Kidney tubule cell (primary cell): ENCODE results near the gene SH2D6.
"Not testable (repeated sequence)": the region's sequence is repeated elsewhere in the genome, so short reads cannot be mapped to it uniquely, and the experiment has no call there.

Source experiments
- DNase-seq: peaks from one replicate; pipeline ENCODE4 v3.0.0-alpha.2; 2018; ENCODE audit warnings: low spot score

SH2D6 gene

DNA sequence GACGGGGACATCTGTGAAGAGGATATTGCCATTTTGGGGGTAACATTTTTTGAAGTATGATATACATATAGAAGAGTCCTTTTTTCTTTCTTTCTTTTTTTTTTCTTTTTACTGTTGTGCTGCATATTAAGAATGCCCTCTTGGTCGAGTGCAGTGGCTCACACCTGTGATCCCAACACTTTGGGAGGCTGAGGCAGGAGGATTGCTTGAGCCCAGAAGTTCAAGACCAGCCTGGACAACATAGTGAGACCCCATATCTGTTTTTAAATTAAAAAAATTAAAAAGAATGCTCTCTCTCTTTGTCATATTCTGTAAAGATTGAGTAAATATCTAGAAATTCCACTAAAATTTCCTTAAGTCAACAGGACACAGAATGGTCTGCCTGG lies 3.6 kb downstream of the SH2D6 start:
- no peak for DNase-seq

DNA sequence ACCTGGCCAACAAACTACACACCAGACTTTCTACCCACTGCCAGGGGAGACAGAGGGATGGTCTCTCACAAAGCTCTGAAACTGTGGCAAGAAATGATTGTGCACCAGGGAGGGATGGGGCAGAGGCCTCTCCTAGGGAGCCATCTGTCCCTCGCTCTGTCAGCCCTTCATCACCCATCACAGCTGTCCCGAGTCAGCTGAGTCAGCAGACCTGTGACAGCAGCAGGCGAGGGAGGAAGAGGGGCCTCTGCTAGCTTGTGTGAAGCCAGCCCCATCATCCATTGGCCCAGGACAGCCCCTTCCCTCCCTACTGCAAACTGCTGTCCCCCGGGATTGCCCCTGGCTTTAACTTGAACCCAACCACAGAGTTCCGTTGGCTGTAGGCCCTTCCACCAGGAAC lies 5.0 kb downstream of the SH2D6 start:
- no peak for DNase-seq

DNA sequence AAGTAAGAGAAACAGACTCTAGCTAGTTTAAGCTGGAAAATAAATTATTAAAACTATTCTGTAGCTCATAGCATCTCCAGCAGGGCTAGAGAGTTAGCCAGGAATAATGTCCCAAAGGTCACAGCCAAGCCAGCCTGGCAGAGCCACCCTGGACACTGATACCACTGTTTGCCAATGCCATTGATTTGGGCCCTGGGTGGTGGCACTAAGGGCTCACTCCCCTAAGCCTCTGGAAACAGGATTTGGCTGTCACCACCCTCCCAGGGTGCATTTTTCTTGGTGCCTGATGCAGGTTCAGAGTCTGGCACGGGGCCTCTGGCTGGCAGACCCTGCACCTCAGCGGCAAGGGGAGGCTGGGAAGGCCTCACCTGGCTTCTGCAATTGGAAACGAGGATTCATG lies 7.1 kb downstream of the SH2D6 start:
- no peak for DNase-seq

DNA sequence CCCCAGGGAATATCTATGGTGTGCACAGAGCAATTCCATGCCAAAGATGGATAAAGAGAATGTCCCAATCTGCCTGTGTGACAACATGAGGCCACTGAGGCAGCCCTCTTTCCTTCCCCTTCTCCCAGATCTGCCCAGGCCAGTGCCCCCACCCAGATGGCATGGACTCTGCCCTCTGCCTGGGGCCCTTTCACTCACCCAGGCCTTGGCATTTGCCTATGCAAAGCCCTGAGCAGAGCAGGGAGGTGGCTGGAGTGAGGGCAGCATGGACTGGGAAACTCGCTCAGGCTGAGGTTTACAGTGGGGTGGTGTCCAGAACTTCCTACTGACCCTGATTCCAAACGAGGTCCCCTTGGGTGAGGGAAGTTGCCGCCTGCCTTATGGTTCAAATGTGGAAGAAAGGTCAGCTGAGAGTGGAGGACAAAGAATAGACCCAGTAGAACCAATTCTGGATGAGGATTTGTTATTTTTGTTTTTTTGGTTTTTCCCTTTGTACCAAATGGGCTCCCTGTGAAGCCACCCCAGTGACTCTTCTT lies 8.9 kb downstream of the SH2D6 start:
- DNase-seq: no peak

DNA sequence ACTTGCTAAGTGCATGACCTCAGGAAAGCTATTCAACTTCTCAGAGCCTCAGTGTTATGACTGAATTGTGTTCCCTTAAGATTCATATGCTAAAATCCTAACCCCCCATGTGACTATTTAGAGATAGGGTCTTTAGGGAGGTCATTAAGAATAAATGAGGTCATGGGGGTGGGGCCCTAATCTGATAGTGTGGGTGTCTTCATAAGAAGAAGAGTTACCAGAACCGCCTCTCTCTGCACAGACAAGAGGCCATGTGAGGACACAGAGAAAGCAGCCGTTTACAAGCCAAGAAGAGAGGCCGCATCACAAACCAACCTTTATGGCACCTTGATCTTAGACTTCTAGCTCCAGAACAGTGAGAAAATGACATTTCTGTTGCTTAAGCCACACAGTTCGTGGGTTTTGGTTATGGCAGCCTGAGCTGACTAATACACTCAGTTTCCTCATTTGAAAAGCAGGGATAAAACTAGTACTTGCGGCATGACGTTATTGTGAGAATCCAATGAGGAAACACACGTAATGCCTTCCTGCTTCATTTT lies 9.9 kb downstream of the SH2D6 start:
- no peak for DNase-seq

DNA sequence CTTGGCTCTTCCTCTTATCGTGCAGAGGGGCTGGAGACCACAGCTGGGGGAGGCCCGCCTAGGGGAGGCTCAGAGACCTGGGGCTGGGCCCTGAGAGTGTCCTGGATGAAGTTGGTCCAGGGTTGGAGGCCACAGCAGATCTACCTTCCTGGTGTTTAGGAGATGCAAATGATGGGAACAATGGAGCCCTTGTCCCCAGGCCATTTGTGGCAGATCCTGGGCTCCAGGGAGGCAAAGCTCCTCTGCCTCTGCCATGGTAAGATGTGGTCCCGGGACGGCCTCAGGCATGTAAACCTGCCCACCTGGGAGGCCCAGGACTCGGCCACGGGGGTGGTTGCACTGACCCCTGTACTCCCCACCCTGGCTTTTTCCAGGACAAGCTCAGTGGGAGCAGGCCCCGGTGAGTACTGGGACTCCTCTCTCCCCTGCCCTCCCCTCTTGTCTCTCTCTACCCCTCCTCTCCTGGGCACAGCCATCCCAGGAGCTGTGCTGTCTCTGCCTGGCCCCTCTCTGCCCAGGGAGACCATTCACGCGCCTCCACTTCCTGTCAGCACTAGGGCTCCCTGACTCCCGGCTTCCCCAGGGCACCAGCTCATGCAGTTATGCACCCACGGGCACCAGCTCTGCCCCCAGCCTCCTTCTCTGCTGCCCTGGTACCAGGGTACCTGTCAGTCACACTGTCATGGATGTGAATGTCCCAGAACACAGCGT lies 10.9 kb downstream of the SH2D6 start:
- DNase-seq: no peak

DNA sequence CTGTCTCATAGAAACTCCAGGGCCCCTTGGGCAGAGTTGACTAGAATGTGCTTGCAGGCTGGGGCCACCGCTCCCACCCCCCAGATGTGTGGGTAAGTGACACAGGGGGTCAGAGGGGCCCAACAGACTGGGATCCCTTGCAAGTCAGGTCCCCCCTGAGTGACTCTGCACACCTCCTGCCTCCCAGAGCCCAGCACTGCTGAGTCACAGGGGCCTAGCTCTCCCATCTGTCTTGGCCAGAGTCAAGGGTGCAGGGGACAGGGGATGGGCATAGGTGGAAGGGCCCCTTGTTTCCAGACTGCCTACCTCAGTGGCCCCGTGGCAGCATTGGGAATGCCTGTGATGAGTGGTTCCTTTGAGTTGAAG lies 11.4 kb downstream of the SH2D6 start:
- DNase-seq: no peak

DNA sequence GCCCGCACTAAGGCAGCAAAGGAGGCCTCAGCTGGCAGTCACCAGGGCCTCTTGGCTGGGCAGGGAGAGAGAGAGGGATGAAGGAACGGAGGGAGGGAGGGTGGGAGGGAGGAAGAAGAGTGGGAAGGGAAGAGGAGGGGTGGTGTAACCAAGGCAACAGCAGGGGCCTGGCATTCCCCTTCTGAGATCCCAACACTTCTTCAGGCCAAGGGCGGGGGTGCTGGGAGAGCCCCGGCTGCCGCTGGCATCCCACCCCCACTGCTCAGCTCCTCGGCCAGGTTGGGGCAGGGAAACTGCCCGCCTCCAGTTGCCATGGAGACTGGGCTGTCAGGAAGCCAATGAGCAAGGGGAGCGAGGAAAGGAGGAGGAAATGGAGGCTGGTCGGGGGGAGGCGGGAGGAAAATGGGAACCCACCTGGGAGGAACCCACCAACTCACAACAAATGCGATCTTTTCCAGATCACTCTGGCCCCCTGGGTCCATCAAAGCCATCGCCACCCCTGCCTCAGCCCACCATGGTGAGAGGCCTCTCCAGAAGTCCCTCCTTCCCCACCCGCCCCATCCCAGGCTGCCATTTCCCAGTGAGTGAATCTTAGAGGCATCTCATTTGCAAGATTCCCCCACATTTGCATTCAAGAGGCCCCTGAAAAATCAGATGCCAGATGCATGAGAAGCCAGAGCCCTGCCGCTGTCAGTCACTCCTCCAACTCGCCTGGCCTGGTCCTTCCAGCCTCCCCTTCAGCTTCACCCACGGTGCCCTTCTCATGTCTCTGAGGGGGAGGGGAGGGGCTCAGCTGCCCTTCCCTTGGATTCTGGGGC lies 12.4 kb downstream of the SH2D6 start:
- DNase-seq: no peak

DNA sequence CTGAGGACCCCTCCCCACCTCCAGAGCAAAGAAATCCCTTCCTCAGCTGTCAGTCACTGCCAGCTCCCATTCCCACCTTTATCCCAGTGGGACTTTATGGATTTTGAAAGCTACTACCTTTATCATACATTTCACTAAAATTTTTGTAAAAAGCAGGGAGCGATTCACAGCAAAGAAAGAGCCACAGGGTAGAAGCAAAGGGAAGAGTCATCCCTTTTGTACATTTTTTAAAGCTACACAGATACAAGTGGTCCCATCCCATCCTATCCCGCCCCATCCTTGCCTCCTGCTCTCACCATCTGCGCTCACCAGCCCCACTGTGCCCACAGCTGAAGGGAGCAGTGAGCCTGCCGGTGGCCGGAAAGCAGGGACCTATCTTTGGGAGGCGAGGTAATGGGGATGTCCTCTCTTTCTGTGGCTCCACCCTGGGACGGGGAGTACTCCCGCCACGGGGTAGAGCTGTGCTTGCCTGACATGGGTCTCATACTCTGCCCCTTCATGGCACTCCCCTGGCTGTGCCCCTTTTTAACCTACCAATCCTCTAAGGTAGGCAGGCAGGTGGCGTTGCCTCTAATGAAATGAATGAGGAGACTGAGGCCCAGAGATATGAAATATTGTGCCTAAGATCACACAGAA lies 13.2 kb downstream of the SH2D6 start:
- no peak for DNase-seq

DNA sequence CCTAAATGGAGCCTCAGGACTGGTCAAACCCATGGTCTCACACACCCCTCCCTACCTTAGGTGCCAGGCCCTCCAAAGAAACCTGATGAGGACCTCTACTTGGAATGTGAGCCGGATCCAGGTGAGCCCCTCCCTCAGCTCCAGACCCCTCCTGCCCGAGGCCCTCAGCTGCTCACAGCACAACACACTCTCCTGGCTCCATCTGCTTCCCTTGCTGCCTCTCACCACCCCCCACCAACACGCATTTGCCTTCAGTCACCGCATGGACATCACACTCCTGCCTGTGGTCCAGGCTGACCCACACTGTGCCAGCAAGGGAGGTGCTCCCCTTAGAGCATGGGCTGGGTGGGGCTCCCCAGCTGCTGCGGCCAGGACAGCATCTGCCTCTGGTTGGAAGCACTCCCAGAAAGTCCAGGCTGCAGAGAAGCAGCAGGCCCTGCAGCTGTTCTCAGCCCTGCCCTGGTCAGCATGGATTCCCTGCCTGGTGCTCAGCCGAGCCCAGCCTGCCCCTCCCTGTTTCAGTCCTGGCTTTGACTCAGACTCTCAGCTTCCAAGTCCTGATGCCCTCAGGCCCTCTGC lies 15.1 kb downstream of the SH2D6 start:
- DNase-seq: peak; percentile 76

DNA sequence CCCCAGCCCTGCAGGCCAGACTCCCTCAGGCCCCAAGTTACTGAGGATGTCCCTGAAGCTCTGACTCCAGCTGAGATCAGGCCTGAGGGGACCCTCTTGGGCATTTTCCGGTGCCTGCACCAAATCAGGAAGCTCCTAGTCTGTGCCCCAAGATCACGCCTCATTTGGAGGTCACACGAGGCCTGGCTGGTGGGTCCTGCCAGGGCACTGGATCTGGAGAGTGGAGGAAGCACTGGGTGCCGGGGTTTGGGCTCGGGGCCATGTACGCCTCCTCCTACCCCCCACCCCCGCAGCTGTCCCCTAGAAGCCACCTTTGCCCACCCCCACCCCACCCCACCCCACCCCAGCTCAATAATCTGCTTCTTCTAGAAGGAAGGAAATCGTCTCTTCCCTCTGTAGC lies 16.2 kb downstream of the SH2D6 start:
- DNase-seq: no peak

DNA sequence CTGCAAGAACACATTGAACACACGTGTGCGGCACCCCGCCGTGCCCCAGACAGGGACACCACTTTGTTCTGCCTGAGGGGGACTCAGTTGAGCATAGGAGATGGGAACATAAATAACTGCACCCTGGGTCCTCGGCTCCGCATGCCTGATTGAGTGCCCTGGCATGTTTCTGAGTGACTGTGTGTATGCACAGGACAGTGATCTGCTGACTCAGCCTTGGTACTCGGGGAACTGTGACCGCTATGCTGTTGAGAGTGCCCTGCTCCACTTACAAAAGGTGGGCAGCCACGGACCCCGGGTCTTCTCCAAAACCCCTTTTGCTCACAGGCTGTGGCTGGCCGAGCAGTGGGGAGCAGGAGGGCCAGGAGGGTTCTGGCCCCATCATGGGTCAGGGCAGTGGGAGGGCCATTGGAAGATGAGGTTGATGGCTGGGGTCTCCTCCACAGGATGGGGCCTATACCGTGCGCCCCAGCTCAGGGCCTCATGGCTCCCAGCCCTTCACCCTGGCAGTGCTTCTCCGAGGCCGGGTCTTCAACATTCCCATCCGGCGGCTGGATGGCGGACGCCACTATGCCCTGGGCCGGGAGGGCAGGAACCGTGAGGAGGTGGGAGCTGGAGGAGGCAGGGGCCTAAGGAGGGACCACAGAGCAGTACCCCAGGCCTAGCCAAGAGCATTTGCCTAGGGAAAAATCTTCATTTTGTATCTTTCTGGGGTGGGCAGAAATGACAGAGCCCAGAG lies 16.9 kb downstream of the SH2D6 start:
- peak; percentile 81 for DNase-seq

DNA sequence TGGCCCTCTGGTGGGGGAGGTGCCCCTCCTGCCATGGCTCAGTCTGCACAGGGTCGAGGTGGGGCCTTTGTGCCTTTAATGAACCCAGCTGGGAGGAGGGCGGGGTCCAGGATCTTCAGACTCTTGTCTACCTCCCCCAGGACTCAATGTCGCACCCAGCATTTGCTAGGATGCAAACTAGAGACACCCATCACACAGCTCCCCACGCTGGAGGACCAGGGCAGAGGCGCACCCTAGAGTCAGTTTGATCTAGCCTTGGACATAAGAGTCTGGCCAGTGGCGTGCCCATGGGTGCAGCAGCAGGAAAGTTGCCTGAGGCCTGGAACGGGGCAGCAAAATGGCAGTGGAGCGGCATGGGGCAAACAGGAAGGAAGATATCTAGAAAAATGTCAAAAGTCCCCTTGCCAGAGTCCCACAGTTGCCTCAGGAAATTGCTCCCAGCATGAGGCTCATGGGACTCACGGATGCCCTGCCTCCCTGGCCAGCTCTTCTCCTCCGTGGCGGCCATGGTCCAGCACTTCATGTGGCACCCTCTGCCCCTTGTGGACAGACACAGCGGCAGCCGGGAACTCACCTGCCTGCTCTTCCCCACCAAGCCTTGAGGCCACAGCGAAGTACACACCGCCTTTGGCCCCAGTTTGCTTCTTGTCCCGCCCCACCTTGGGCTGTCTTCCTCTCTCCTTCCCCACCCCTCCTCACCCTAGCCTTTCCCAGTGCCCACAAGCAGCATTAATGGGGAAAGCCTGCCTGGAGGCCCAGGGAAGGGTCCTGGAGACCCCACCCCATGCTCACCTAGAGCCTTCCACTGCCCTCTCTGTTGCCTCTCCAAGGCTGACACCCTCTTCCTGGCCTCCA lies 17.7 kb downstream of the SH2D6 start:
- DNase-seq: no peak

DNA sequence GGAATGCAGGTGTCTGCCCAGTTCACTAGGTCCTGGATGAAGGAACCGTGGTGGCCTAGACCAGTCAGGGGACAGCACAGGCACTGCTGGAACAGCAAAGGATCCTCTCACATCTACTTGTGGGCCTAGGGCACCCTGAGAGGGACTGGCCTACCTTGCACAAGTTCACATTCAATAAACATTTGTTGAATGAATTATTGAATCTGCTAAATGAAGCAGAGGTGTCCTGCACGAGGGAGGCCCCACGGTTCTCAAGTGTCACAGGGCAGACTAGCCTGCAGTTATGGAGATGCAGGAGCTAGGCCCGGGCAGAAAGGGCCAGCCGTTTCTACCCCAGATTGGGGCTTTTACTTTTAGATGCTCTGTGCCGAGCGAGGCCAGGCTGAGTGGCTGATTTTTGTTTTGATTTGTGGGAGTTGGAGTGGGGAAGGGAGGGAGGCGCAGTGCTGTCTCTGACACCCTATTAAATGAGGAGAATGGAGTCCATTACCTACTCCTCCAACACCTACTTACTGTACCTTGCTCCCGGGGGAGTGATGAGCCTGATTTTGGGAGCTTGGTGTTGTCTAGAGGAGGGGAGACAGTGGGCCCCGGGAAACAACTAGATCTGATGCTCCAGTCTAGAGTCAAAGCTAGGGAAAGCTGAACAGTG lies 18.4 kb downstream of the SH2D6 start:
- DNase-seq: no peak

DNA sequence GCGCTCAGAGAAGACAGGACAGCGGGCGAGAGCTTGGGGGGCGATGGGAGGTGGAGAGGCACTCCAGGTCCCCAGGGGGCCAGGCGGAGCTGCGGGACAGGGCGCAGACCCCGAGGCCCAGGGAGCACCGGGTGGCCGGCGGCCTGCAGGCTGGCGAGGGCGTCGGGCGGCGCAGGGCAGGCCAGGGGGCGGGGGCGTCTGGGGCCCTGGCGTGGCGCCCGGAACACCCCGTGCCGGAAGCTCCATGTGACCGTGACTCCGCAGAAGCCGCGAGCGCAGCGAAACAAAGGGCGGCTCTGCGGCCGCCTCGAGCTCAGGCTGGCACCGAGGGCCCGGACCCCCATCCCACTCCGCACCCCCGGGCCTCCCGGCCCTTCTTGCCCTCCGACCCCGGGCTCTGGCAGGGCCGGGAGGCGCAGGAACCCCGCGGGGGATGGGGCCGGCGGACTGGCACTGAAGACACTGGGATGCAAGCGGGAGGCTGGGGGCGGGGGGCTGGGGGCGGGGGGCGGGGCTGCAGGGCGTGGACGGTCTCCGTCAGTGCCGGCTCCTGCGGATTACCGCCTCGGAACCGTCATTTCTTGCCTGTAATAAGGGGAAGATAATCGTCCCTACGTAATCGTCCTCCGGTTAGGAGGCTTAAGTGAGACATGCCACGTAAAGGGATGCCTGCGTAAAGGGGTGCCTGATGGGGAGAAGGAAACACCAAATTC lies 19.1 kb downstream of the SH2D6 start:
- peak; percentile 80 for DNase-seq

DNA sequence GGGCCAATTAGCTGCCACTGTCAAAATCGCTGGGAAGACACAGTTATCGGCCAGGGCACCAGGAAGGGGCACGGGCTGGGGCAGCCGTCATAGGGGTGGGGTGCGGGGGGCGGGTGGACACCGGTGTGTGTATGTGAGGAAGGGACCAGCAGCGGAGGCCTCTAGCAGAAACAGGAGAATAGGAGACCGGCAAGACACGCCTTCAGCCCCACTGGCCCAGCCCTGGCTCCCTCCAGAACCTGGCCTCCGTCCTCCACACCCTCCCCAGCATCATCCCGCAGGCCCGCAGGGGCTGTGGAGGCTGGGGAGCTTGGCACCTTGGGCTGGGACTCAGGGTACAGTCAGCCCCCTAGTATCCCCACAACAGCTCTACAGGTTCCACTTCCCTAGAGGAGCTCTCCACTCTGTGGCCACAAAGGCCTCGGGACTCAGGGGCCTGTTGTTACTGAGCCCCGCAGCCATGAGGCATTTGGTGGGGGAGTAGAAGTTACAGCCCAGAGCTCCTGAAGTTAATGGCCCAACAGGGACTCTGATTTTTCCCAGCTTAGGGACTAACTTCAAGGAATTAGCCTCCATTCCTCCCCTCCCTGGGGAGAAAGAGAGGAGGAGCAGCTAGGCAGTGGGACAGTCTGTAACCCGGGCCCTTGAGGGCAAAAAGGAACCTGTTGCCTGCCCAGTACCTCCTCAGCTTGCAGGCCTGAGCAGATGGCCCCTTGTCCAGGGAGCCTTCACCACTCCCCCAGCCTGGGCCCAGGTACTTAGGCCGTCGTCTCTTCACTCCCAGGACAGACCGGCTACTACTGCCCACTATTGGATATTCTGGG lies 19.9 kb downstream of the SH2D6 start:
- no peak for DNase-seq

DNA sequence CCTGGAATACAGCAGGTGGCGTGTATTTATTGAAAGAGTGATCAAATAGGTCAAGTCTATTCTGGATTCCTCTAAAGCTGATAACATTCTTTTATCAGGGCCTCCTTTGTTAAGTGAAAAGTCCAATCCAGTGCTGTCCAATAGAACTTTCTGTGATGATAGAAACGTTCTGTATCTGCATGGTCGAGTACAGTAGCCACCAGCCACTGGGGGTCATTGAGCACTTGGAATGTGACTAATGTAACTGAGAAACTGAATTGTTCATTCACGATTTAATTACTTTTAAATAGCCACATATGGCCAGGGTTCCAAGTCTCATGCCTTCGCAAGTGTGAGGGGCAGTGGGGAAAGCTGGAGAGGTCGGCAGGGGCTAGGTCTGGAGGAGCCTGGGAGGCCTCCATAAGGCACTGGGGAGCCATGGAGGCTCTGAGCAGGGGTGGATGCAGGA lies 20.5 kb downstream of the SH2D6 start:
- peak; percentile 56 for DNase-seq

DNA sequence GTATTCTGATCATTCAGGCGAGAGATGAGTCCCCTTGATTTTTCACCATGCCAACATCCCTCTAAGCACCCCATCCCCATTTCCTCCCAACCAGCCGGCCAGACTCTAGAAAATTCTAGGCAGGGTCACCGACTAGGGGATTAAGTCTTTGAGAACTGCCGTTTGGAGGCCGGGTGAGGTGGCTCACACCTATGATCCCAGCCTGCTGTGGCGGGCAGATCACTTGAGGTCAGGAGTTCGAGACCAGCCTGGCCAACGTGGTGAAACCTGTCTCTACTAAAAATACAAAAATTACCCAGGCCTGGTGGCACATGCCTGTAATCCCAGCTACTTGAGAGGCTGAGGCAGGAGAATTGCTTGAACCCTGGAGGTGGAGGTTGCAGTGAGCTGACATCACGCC lies 21.1 kb downstream of the SH2D6 start:
- DNase-seq: not testable (repeated sequence)

DNA sequence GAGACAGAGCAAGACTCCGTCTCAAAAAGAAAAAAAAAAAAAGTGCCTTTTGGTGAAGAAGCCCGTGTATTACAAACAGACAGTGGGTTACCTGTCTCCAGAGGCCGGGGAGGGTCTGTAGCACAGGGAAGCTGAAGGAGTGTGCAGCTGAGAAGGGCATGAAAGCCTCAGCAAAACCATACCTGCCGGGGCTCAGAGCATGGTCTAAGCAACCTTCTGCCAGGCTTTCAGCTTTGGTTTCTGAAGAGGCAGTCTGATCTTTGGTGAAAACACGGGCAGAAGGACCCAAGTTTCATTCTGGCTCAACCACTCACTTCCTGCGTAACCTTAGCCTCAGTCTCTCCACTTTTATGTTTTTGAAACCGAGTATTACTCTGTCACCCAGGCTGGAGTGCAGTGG lies 21.5 kb downstream of the SH2D6 start:
- DNase-seq: no peak
